Left ventricle myocardium superior (tissue), 1 donor: ENCODE data around the gene ATP7B. TPM values are rescaled to one million over a fixed set of nuclear protein-coding genes. Genes with fewer than 3 reads are reported as not detected.

Source experiments
- ATAC-seq: fragments of 200-7000 bp; cut with Tn5 transposase; one replicate; pipeline ENCODE4 v1.9.1; 2020; ENCODE audit warnings: mild to moderate bottlenecking, moderate library complexity
- DNase-seq: peaks from one replicate; pipeline ENCODE4 v3.0.0-alpha.2; 2020
- intact Hi-C: fragments of 100-400 bp; cut with micrococcal nuclease; formaldehyde crosslinking; loops from one replicate; pipeline ENCODE4 v1.11.0; 2022
- total RNA-seq: library from RNA; stranded (reverse); fragmentation: NEBNext Ultra II Directional; extraction: Animal tissue kit (Norgen Biotek cat#: 25700); gene quantifications from one replicate; pipeline ENCODE4 v1.2.1, GENCODE V29; 2021
- donor health status: DM: no; HTN: yes; CAD: no; lungs with severe emphysema.

Gene ATP7B
- total RNA-seq, 1 donor from 2014 or later = 4.9 TPM

DNA sequence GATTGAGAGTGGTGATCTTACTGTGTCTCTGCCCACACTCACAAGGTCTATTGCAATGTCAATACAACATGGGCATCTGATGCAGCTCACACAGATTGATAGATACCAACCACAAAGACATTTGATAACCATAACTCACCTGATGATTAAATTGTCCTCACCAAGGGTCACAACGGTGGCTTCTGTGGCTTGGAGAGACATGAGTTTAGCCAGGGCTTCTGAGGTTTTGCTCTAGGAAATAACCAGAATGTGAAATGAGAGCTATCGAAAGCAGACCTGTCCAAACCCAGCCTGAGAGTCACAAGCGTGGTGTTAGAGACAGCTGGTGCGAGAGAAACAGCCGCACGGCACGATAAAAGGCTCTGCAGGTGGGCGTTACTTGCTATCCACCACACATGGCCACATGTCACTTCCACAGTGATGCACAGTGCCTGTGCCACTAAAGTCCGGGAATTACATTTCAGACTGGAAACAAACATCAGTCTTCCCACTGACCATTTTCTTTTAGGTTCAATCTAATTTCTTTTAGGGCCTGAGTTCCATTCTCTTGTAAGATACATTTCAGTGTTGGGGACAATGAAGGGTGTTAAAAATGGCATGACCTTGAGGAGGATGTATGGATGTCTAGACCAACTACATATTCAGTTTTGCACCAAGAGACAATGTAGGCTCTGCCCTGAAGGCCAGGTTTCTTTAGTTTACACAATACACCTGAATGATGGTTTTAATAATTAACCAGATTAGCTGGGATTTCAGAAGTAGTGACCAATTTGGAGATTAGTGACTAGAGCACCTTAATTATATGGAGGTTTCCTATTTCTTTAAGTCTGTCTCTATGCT lies 53.7 kb downstream of the ATP7B start:
- ATAC-seq (no peak), DNase-seq (no peak)
- intact Hi-C loops = no loop called here

DNA sequence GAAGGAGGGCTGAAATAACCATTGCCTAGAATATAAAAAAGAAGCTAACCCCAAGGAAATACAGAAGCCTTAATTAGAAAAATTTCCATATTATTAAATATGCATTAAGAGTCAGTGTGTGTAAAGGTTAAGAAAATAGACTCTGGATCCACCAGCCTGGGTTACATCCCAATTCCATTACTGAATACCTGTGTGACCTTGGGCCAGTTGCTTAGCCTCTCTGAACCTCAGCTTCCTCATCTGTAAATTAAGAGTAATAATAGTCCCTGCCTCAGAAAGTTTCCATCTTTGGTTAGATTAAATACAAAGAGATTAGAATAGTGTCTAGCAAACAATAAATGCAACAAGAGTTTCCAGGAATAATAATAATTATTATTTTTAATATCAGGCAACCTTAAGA lies 54.5 kb downstream of the ATP7B start:
- ATAC-seq = no peak
- intact Hi-C loops = no loop called here
- DNase-seq = no peak

DNA sequence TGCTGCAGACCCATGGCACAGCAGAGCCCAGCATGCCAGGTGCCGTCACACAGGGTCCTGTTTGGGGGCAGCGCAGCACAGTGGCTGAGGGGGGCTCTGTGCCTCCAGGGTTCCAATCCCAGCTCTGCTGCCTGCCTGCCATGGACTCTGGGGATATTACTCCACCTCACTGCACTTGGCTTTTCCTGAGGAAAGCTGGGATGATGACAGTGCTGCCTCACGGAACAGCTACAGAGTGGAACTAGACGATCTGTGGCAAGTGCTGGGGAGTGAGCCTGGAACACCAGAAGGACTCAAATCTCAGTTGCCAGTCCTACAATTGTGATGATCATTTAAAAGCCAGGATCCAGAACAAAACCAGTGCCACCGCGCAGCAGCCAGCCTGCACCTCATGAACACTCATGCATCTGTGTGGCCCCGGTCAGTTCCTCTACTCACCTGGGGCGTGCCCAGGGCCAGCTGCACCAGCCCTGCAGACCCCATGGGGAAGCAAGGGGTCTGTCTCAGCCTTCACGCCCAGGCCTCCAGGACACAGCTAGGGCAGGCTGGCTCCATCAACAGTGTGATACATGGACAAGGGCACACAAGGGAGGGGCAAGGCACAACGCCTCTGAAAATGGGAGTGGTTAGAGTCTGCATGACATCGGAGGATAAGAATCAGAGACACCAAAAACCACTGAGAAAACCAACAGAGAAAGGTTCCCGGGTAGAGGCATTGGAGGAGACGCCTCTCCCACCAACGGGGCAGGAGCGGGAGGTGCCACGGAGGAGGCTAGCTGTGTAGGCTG lies 55.2 kb downstream of the ATP7B start:
- intact Hi-C loops = no loop called here
- no peak for DNase-seq
- ATAC-seq = no peak

DNA sequence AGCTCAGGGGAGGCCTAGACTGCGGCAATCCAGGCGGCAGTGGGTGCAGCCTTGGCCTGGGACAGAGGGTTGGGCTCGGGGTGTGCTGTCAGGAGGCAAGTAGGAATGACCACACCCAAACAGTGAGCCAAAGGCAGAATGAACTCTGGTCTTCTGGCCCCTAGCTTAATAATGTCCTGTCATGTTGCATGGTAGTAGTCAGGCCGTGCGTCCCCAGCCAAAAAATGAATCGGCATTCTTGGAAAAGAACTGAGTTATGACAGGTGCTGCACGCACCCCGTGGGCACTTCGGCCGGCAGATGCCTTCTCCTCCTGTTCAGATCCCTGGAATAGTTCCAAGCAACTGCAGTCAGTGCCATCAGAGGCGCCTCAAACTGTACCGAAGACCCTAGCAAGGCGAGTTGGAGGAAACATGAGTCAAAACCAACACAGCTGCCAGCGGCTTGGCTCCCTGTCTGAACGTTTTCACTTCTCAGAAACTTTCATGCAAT lies 55.9 kb downstream of the ATP7B start:
- intact Hi-C loops = no loop called here
- no peak for ATAC-seq
- DNase-seq = no peak

DNA sequence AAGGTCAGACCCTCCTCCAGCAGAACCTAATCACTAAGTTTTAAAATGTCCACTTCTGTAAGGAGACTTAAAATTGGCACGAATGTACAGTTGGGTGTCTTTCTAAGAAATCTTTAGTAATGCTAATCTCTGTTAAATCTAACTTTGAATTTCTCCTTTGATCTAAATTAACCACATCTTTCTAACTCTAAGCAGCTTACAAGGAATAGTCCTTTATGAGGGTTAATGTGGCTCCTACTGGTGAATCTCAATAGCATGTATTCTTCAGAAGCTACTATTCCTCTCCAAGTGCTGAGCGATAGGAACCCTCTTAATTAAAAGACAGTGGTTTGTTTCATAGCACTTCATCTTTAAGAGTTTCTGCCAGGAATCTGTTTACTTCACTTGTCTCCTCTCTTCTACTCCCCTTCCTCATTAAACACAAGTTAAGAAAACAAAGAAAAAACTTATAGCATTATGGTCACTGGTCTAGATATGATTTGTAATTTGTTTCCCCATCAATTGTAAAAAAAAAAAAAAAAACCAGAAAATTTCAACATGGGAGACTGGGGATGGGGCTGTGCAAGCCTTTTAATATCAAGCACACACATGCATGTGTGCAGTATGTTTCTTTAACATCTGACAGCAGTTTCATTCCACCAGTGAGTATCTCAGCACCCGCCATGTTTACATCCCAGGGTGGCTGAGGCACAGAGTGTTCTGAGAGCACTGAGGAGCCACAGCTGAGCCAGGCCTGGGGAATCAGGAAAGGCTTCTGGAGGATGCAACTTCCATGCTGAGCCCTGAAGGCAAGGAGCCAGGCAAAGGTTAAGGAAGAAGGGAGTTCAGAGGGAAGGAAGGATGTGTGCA lies 57.7 kb downstream of the ATP7B start:
- intact Hi-C loops = no loop called here
- ATAC-seq (no peak), DNase-seq (no peak)

DNA sequence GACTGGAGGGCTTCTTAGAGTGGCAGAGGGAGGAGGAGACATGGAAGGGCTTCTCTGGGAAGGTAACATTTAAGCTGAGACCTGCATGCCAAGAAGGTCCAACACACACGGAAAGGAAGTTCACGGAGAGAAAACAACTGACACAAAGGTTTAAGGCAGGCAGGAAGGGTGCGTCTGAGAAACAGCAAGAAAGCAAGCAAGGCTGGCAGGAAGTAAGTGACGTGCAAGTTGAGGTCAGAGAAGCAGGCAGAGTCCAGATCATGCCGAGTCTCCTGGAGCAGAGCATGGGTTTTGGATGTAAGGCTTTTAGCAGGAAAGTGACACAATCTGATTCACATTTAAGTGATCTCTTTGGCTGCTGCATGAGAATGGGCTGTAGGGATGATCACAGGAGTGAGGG lies 60.5 kb downstream of the ATP7B start:
- ATAC-seq = peak; percentile 47
- intact Hi-C loops = no loop called here
- DNase-seq = no peak

DNA sequence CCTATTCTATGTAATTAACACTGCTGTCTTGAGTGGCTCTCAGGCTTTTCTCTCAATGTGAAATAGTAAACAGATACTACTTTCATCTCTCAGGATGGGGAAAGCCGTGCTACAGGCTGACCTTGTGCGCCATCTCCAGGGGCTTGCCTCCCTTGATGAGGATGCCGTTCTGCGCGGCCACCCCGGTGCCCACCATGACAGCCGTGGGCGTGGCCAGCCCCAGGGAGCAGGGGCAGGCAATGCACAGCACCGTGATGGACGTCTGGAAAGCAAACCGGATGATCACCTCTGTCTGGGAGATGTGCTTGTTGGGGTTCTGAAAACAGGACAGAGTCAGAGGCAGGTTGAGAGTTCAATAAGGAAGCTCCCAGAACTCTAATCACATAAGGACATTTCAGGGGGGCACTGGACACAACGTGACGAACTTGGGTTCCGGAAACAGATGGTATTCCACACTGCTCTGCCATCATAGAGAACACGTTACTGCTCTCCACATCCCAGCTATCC lies 65.0 kb downstream of the ATP7B start:
- intact Hi-C loops = no loop called here
- ATAC-seq = no peak
- DNase-seq = no peak

DNA sequence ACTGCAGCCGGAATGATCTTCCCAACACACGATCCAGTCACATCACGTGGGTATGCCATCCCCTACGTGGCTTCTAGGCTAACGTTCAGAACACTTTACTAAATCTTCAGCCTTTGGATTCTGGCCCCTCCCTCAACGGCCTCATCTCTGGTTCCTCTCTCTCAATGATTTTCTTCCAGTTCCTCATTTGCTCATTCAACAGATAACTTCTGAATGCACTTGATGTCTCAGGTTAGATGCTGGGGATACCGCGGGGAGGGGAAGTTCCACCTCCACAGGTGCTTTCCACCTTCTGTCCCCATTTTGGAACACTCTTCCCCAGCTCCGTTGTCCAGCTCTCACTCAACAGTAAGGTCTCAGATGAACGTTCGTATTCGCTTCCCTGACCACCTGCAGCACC lies 66.1 kb downstream of the ATP7B start:
- no peak for DNase-seq
- no peak for ATAC-seq
- intact Hi-C loops = no loop called here

DNA sequence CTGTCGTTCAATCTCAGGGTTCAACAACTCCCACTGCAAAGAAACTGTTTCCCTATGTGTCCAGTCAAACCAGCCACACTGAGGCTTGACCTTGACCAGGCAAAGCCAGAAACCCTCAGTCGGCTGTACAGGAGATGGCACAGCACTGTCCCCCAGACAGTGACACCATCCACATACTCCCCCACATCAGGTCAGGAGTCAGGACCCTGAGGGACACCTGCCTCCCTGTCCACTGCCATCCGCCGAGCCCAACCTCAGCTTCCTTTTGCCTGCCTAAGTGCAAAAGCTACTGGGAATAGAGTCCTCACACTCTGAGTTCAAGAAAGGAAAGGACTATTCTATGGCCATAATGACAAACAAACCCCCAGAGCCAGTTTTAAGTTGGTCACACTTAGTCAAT lies 66.8 kb downstream of the ATP7B start:
- intact Hi-C loops = no loop called here
- ATAC-seq = no peak

DNA sequence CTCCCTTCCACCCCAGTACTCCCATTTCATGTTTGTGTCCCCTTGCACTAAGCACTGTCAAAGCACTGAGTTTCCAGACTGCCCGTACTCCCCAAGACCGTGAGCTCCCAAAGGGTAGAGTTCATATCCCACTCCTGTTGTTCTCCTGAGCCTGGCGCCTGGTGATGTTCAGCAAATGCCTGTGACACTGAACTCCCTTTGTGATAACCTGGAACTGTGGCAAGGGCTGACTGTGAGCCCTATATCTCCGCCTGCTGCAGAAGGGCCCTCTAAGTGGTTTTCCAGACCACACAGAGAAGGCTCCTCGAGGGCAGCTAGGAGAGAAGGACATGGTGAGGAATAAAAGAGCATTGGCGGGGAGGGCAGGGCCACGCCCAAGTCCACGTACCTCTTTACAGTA lies 67.5 kb downstream of the ATP7B start:
- intact Hi-C loops = no loop called here
- ATAC-seq = no peak
- no peak for DNase-seq

More for the DNA sequence above, 66.8 kb downstream of the ATP7B start:
- no peak for DNase-seq

DNA sequence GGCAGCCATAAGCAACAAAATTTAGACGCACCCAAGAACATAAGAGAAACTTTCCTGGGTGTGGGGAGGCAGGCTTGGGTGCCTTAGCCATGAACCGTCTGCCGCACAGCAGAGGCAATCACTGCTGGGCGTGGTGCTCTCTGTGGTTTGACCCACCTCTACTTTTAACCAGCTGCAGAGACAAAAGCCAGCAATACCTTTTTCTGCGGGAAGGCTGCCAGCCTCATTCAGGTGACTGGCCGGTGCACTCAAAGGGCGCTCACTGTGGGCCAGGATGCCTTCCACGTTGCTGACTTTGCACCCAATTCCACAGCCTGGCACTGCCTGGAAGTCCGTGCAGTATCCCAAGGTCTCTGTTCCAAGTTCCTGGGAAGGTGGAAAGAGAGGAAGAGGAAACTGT lies 69.1 kb downstream of the ATP7B start:
- intact Hi-C loops = no loop called here
- ATAC-seq (no peak), DNase-seq (no peak)

DNA sequence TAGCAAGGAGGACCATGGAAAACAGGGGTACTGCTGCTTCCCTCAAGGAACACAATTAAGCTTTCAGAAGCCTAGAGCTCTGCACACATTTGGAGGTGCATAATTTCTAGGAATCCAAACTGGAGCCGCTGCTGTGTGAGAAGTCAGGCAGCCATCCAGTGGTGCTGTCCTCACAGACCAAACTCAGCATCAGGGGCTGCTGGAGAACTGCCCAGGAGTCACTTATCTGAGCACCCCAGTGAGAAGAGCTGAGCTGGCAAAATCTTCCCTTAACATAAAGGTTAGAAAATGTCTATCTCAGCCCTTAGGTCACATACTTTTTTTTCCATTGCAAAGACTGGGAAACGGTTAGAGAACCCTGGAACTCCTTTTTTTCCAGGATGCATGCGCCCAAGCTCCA lies 72.8 kb downstream of the ATP7B start:
- intact Hi-C loops = no loop called here
- no peak for ATAC-seq
- DNase-seq = no peak

DNA sequence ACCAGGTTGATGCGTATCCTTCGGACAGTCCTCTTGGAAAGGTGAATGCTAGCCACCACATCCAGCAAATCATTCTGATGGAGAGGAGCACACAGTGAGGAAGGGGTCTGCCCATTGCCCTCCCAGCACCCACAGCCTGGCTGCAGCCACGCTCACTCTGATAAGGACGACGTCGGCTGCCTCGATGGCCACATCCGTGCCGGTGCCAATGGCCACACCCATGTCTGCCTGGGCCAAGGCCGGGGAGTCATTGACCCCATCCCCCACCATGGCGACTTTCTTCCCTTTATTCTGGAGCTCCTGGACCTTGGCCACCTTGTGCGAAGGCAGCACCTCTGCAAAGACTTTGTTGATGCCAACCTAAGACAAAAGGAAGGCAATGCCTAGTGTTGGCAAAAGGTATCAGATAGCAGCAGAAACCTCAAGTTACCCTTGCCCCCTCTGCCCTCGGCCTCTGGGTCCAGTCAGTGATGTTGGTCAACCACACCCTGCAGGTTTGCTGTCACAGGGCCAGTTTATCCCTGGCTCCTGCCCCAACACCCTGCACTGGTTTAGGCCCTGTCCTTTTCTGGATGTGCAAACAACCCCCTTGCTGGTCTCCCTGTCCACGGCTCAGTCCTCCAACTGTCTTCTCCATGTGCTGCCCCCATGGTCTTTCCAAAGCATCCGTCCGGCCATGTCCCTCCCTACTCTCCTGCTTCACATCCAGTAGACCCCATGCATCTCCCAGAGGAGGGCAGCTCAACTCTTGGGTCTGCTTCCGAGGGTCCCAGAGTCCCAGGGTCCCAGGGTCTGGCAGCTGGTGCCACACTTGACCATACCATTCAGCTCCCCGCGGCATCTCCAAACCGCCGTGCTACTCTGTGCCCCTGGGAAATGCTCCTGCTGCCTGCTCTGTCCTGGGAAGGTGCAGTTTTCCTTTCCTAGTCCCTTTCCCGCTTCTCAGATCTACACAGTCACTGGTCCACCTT lies 73.6 kb downstream of the ATP7B start:
- DNase-seq (no peak), ATAC-seq (no peak)
- intact Hi-C loops = no loop called here

DNA sequence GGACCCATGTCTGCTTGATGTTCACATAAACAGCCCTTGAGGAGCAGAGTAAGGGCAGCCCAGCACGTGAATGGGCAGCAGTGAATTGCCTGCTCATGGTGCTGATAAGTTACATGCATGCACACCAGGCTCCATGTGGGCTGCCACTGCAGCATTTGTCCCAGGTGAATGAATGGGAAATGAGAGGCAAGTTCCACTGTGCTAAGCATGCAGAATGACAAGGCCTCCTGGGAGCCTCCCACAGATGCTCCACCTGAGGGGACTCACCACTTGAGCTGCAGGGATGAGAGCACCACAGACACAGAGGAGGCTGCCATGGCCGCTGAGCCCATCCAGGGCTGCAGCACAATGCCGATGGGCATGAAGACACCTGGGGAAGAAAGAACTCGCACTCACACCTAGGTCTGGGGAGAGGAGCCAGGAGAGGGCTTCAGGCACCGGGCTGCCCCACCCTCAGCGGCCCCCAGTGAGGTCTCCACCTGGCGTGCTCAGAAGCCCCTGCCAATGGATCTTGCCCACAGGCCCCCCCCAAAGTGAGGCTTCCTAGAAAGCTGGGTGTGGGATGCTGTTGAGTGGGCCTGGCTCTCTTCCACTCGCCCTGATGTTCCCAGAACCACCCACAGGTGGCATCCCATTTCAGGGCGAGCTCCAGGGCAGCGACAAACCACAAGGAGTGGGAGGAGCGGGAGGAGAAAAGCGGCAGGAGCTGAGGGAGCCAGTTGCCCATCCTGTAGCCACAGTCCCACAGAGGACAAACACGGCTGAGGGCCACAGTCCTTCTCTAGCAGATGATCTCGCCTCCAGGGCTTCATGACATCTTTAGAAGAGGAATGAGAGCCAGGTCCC lies 75.7 kb downstream of the ATP7B start:
- intact Hi-C loops = no loop called here
- DNase-seq (no peak), ATAC-seq (peak; percentile 43)

DNA sequence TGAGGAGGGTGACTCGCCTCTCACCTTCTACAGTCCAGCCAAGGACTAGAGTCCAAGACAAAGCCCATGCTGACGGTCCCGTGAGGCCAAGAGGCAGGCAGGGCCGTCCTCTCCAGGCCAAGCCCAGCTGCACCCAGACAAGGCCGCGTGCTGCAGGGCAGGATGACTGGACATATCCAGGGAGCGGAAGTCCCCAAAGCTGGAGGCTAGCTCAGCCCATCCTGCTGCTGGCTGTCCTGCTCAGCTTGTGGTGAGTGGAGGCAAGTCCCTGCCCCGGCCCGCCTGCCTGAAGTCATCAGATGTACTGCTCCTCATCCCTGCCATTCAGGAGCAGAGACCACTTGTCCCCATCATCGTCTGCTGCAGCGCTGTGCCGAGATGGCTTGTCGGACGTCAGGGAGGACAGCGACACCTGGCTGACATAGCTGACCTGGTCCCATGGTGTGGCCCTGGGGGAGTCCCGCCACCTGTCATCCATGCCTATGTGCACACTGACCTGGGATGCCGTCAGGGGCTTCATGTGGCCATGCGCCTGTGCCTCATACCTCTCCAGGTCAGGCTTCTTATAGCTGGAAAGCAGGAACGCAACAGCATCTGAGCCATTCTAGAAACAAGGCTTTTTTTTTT lies 76.7 kb downstream of the ATP7B start:
- ATAC-seq (no peak), DNase-seq (no peak)
- intact Hi-C loops = no loop called here

DNA sequence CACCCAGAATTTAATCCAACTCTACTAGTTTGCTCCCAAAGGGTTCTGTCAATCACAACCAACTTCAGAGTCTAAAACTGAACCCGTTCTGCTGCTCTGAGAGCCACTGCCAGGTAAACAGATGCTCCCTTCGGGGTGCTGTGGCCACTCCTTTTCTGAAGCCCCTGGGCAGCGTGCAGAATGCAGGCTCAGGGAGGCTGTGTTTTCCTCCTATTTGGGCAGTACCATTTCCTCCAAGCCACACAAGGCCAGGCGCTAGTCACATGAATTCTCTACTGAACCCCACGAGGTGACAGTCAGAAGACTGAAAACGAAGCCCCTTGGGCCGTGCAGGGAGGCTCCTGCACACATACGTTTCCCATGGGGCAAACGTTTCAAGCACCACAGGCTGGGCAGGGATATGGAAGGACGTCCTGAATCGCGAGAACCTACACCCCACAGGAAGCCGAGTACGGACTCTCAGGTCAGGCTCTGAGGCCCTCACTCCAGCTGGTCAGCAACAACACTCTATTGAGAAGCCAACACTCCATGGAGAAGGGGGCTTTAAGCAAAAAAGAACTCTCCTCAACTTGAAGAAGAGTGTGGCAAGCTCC lies 77.7 kb downstream of the ATP7B start:
- DNase-seq (no peak), ATAC-seq (no peak)
- intact Hi-C loops = no loop called here

DNA sequence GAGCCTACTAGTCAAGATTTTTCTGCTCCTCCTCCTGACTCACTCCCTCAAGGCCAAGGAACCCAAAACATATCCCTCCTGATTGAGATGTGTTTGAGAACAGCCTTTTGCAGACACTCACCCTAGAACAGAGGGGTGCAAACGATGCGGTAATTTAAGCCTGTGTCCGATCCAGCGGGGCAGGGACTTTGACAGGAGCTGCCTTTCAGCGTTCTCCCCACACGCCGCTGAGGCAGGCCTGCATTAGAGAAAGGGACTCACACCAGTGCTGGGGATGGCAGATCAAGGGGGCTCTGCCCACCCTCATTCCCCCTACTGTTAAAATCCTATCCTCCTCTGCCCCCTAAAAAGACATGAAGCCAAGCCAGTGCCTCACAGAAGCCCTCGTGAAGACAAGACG lies 79.0 kb downstream of the ATP7B start:
- DNase-seq (no peak), ATAC-seq (no peak)
- intact Hi-C loops = no loop called here
